NCI-H1417 treated with DMSO at 0.1 percent for 48 hours (cell line): ENCODE data around the gene MSX2.

Experiments used
- DNase-seq: peaks from one replicate; lab custom pipeline; 2025; lab: John Stamatoyannopoulos, UW

Gene MSX2

DNA sequence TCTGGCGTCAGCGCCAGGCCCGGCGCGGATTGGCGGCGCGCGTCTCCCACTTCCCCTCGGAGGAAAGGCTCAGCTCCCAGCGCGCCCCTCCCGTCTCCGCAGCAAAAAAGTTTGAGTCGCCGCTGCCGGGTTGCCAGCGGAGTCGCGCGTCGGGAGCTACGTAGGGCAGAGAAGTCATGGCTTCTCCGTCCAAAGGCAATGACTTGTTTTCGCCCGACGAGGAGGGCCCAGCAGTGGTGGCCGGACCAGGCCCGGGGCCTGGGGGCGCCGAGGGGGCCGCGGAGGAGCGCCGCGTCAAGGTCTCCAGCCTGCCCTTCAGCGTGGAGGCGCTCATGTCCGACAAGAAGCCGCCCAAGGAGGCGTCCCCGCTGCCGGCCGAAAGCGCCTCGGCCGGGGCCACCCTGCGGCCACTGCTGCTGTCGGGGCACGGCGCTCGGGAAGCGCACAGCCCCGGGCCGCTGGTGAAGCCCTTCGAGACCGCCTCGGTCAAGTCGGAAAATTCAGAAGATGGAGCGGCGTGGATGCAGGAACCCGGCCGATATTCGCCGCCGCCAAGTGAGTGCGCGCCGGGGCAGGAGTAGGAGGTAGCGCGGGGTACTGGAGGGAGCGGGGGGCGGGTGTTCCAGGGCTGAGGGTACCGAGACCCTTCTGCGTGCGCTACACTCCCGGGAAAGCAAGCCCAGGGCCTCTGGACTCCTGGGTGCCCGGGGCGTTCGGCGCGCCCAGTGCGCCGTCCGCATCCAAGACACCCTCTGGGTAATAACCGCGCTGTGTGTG is at the start of gene MSX2:
Gene MSX2, plus strand, starts transcription at position 99 of the 777 bp plus-strand sequence. Its CDS starts 78 bp downstream, at position 177.
- no peak for DNase-seq

GRCh38 chr5:174675110-174675509 is 49.3 kb upstream of the MSX2 start:
- no peak for DNase-seq

- no peak for DNase-seq
These were observed 48.5 kb upstream of the MSX2 start for GRCh38 chr5:174675916-174676315.

DNA sequence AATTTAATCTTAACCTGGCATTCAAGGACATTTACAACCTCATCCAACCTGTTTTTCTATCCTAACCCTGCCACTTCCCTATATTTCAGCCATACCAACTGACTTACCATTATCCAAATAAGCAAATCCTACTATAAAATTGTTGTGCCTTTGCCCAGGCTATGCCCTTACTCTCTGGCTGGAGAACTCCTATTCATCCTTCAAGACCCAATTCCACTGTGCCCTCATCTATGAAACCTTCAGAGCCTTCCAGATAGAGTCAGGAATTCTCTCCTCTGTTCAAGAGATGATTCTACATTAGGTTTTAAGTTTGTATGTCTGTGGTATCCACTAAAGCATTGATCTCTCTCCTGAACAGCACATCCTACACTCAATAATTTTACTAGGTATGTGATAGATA is 46.3 kb upstream of the MSX2 start:
- DNase-seq = no peak

DNA sequence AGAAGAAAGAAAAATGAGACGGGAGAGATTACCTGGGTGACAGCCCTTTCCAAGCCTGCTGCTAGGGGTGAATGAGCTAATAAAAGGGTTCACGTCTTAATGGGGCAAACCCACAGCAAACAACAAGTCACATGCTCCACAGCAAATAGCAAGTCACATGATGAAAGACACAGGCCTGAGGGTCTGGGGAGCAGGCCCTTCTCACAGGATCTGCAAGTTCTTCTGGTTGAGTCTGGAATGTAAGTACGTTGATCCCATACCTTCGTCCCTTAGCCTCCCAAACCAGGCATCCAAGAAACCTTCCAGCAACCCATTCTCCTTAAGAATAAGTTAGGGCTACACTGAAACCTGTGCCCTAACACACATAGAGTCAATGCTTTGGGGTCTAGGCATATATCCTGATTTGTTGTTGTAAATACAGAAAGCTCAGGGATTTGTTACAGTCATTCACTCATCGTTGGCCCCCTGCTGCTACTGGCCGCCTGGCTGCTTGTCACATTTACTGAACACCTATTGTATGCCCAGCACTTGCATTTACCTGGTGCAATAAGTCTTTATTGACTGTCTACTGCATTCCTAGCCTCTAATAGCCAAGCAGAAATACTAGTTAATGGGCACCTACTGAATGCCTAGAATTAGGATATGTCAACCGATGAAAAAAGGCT is 43.3 kb upstream of the MSX2 start:
- no peak for DNase-seq

DNA sequence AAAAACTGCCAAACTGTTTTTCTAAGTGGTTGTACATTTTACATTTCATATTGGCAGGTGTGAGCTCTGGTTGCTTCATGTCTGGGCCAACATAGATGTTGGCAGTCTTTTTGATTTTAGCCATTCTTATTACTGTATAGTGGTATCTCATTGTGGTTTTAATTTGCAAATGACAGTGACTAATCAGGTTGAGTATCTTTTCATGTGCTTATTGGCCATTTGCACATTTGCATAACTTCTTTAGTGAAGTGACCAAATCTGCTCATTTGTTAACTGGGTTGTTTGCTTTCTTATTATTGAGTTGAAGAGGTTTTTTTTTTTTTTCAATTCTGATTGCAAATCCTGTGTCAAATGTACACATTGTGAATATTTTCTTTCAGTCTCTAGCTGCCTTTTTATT is 36.9 kb upstream of the MSX2 start:
- DNase-seq = no peak

DNA sequence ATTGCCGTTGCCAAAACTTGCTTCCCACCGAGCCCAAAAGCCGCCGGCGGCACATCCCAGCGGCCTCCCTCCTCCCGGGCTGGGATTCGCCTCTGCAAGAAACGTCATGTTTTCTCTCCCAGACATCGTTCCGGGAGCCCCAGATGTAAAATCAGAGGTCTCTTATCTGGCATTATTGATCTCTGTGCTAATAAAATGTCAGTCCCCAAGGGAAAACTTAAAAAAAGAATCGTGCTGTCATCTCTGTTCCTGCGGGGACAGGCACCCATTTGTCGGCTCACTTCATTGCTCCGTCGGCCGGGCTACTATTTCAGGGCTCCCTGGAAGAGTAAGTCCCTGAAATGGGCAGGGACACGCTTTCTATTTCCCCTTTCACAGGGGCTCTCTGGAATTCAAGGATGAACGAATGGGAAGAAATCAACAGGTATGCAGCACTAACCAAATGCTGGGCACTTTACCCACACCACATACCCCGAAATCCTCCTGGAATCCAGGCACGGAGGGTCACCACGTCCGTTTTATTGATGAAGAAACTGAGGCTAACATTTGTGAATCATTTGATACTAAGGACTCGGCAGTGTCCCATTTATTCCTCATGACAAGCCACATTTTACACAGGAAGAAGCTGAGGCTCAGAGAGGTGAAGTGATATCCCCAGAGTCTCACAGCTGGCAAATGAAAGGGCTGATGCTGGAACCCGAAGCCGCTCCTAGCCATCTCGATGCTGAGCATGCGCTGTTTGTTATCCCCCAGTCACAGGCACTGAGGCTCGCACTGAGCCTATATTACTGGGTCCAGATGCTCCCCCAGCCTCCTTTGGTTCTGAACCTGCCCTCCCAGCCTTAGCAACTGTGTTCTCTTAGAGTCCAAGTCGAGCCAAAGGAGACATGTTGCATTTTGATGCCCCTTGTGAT is 35.7 kb upstream of the MSX2 start:
- DNase-seq = no peak

GRCh38 chr5:174690271-174690670 is 34.1 kb upstream of the MSX2 start:
- DNase-seq = no peak

GRCh38 chr5:174692381-174692780 is 32.0 kb upstream of the MSX2 start:
- DNase-seq = no peak

- no peak for DNase-seq
These were observed 31.4 kb upstream of the MSX2 start for GRCh38 chr5:174692982-174693422.

DNA sequence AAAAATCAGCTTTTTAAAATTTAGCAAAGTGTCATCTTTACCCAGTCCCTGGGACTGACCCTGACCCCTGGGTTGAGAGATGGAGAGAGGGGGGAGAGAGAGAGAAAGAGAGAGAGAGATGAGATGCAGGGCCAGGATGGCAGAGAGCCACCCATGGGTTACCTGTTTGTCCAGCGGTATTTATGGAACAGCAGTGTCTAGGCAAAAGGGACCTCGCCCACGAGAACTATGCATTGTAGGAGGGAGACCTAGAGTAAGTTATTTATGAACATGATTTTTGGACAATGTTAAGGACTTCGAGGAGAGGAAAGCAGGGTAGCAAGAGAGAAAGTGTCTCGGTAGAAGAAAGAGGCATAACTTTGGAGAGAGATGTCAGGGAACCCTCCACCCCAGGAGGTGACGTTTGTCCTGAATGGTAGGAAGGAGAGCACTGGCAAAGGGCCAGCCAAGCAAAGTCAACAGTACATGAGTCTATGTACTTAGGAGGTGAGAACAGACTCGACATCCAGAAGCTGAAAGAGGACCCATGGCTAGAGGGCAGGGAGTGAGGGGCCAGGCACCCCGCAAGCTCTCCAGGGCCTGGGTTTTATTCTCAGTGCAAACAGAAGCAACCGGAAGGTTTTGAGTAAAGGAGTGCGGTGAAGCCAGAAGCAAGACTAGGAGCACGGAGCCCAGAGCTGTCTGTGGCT is 30.5 kb upstream of the MSX2 start:
- no peak for DNase-seq

- DNase-seq = no peak
These were observed 29.8 kb upstream of the MSX2 start for GRCh38 chr5:174694611-174695010.

- DNase-seq = no peak
These were observed 26.2 kb upstream of the MSX2 start for GRCh38 chr5:174698156-174698555.

- DNase-seq = no peak
These were observed 25.3 kb upstream of the MSX2 start for GRCh38 chr5:174699131-174699530.

DNA sequence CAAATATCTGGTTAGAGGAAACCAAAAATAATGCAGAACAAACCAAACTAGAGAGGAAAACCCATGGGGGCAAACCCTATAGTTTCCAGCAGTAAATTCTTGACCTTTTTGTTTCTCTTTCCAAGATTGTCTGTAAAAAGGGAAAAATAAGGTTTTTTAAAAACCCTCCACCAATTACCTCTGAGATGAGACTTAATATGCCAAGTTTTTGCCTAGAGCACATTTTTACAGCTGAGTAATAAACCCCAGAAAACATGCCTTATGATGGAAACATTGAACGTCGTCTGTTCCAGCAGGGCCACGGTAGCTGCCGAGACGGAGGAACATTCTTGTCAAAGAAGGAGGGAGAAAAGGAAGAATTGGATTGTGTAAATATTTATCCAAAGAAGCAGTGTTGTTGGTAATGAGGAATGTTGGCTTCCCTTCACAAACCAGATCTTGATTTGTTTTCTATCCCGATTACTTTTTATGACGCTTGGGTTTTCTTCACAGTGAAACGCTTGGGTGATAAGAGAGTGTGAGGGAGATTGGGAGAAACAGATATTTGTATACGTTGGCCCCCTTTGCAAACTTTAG is 17.3 kb upstream of the MSX2 start:
- DNase-seq = no peak

- DNase-seq = no peak
These were observed 16.7 kb upstream of the MSX2 start for GRCh38 chr5:174707671-174708070.

DNA sequence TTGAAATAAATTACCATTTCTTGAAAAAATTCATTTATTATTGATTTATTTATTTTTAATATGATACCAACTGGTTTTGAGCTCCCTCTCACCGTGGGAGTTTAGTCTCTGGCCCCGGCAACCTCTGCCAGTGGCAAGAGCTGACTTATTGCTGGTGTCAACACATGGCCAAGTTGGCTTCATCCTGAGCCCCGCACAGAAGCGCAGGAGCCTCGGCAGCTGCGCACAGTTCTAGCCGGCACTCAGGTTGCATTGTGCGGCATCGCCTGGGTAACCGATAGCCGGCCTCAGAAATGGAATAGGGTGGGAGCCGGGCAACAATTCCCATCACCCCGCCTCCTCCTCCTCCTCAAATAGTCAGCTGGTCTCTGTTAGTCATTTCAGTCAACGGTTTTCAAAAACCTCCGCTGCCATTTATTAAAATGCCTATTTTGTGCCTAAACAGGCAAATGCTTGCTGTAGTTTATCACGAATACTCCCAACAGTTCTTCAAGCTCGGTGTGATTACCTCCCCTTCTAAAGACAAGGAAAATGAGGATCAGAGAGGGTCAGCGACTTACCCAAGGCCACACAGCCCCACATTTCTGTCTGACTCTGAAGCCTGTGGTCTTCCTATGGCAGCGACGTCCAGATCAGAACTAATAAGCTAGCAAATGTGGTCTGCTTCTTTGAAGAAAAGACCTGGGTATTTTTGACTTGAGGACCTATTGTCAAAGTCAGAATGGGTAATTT is 15.7 kb upstream of the MSX2 start:
- no peak for DNase-seq

DNA sequence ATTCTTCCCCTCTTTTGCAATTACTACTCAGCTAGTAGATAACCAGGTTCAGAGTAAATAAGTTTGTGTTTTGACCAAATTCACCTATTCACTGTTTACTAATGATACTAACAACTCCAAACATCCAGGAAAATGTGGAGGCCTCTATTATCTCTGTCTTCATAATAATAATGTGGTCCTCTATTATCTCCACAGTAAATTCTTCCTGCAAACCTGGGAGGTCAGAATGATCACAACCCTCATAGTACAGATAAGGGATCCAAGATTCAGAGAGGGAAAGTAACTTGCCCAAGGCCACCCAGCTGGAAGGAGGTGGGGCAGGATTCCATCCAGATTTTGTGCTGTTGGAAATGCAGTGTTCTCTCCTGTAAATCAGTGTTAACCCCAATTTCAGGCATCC is 9.6 kb upstream of the MSX2 start:
- no peak for DNase-seq

DNA sequence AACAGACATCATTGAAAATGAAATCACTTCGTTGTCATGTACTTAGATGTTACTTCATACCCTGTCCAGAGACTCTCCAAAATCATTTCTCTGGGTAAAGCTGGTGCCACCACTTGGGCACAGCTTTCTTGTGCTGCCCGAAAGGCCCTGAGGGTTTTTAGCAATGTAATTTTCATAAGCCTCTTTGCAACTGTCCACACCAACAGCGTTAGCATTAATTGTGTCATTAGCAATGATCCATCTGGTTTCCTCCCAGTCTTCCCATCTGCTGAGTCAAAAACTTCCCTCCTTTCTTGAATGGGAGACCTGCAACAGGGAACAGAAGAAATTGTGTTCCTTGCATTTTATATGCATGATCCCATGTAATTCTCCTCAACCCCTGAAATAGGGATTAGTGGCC is 8.6 kb upstream of the MSX2 start:
- no peak for DNase-seq

DNA sequence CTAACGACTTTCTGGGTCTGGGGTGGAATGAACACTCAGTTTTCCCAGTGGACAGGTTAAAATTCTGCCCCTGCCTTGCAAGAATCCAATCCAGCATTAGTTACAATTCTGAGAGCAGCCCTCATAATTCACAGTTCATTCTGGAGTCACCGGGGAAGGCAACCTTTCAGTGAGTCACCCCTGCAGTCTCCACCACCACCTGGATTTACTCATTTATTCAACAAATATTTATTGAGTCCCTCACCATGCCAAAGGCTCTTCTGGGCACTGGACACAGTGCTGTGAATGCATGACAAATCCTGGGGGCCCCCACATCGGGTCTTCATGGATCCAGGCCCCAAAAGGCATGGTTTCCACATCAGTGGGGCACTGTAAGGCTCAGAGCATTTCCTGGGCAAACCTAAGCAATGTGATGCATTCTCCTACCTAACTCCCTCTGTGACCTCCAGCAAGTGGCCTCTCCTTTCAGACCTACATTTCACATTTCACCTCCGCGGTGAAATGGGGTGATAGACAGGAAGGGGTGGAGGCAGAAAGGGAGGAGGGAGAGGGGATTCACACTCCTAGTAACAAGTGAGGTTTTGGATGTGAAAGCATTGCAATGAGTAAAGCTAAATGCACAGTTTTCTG is 6.4 kb upstream of the MSX2 start:
- no peak for DNase-seq
